H1 (cell line): ENCODE data around the gene CPD. TPM values are rescaled to one million over a fixed set of nuclear protein-coding genes. Genes with fewer than 3 reads are reported as not detected.

Experiments used
- CTCF ChIA-PET: fragments of 300-600 bp; sonication (Branson Sonifier 250); formaldehyde crosslinking; loops from one replicate; lab custom pipeline; 2021; ENCODE audit not compliant: partially characterized antibody; lab: Charles Lee
- POLR2A ChIA-PET: fragments of 300-600 bp; sonication (Branson Sonifier 250); formaldehyde crosslinking; loops from one replicate; lab custom pipeline; 2021; ENCODE audit warnings: inconsistent platforms; ENCODE audit not compliant: partially characterized antibody; lab: Charles Lee
- DNase-seq, 2 experiments: peaks; one replicate each; pipeline versions ENCODE4 v3.0.0 to v3.0.0-alpha.2; 2010 to 2022; ENCODE audit warnings: low spot score in 2 of 2, low read depth in 1 of 2, mixed read lengths in 1 of 2
- FAIRE-seq: peaks from 2 replicates; lab custom pipeline; 2011; peaks lifted over from hg19 to GRCh38; lab: Jason Lieb, UNC
- H2AFZ ChIP-seq: 2 replicates; pipeline ENCODE4 v1.8.1; 2012; ENCODE audit warnings: low read length, inconsistent platforms
- H2AK5ac ChIP-seq: 2 replicates; pipeline ENCODE4 v1.6.1; 2013; ENCODE audit warnings: low read depth, low read length
- H2BK120ac ChIP-seq: replicated peaks from 2 replicates; pipeline ENCODE3; 2013; ENCODE audit warnings: low read depth, low read length, inconsistent platforms
- H2BK12ac ChIP-seq: 2 replicates; pipeline ENCODE4 v1.6.1; 2013; ENCODE audit warnings: low read depth, low read length
- H2BK15ac ChIP-seq: 2 replicates; pipeline ENCODE4 v1.6.1; 2013; ENCODE audit warnings: low read length
- H2BK20ac ChIP-seq: 2 replicates; pipeline ENCODE4 v1.6.1; 2013; ENCODE audit warnings: low read length
- H2BK5ac ChIP-seq: 2 replicates; pipeline ENCODE4 v1.6.1; 2013; ENCODE audit warnings: low read depth, low read length
- H3K14ac ChIP-seq: 2 replicates; pipeline ENCODE4 v1.6.1; 2013; ENCODE audit warnings: inconsistent platforms; ENCODE audit not compliant: insufficient read length
- H3K18ac ChIP-seq: 2 replicates; pipeline ENCODE4 v1.6.1; 2013; ENCODE audit warnings: low read length; ENCODE audit errors: extremely low read depth
- H3K23ac ChIP-seq: 2 replicates; pipeline ENCODE4 v1.6.1; 2013; ENCODE audit warnings: inconsistent platforms; ENCODE audit not compliant: insufficient read length
- H3K23me2 ChIP-seq: 2 replicates; pipeline ENCODE4 v1.6.1; 2013; ENCODE audit warnings: low read depth, low read length
- H3K27ac ChIP-seq: 2 replicates; pipeline ENCODE4 v1.6.1; 2011; ENCODE audit warnings: low read depth, low read length, inconsistent platforms
- H3K27me3 ChIP-seq, 4 experiments: replicated peaks in 1 of 4; 1 replicate in 1 of 4; 2 replicates in 3 of 4; pipeline versions ENCODE4 v1.6.1 to v1.8.1; 2011 to 2013; ENCODE audit warnings: low read length in 3 of 4, mild to moderate bottlenecking in 3 of 4, inconsistent platforms in 2 of 4, mixed read lengths in 2 of 4, moderate library complexity in 1 of 4; ENCODE audit not compliant: control insufficient read depth in 3 of 4, insufficient read depth in 3 of 4; ENCODE audit errors: extremely low read depth in 1 of 4
- H3K36me3 ChIP-seq, 4 experiments: 2 replicates each; pipeline versions ENCODE4 v1.6.1 to v1.8.1; 2011 to 2013; ENCODE audit warnings: mild to moderate bottlenecking in 4 of 4, low read length in 3 of 4, moderate library complexity in 2 of 4, control low read depth in 1 of 4, inconsistent platforms in 1 of 4; ENCODE audit not compliant: insufficient read depth in 4 of 4, control insufficient read depth in 2 of 4
- H3K4ac ChIP-seq: replicated peaks from 2 replicates; pipeline ENCODE3; 2013; ENCODE audit warnings: low read length, low read depth, mixed read lengths, inconsistent platforms; ENCODE audit not compliant: insufficient read length
- H3K4me1 ChIP-seq, 4 experiments: replicated peaks in 1 of 4; 1 replicate in 1 of 4; 2 replicates in 3 of 4; pipeline versions ENCODE4 v1.6.1 to v1.8.1; 2011 to 2013; ENCODE audit warnings: low read length in 3 of 4, inconsistent platforms in 2 of 4, mixed read lengths in 1 of 4; ENCODE audit not compliant: insufficient read depth in 4 of 4, control insufficient read depth in 3 of 4
- H3K4me2 ChIP-seq, 2 experiments: 2 replicates each; pipeline versions ENCODE4 v1.6.1 to v1.8.1; 2011 to 2013; ENCODE audit warnings: low read depth in 2 of 2, low read length in 2 of 2, control low read depth in 1 of 2, inconsistent platforms in 1 of 2, mild to moderate bottlenecking in 1 of 2; ENCODE audit not compliant: insufficient read depth in 1 of 2
- H3K4me3 ChIP-seq, 4 experiments: fragments of 200-600, 300-600 bp in 1 of 4; sonication (generic), shearing (Covaris generic), sonication (Bioruptor Twin) in 1 of 4; 2 replicates each; pipeline versions ENCODE4 v1.5.1 to v1.8.1; 2011 to 2016; ENCODE audit warnings: low read length in 4 of 4, low read depth in 3 of 4, control low read depth in 2 of 4, inconsistent platforms in 2 of 4, mild to moderate bottlenecking in 2 of 4, mixed read lengths in 1 of 4, moderate library complexity in 1 of 4; ENCODE audit not compliant: insufficient read depth in 2 of 4; ENCODE audit errors: extremely low read depth in 1 of 4
- H3K56ac ChIP-seq: replicated peaks from 2 replicates; pipeline ENCODE3; 2013; ENCODE audit warnings: low read depth, mild to moderate bottlenecking, mixed read lengths, low read length, inconsistent platforms; ENCODE audit not compliant: insufficient read length
- H3K79me1 ChIP-seq: 2 replicates; pipeline ENCODE4 v1.6.1; 2013; ENCODE audit warnings: low read depth, low read length, control low read depth
- H3K79me2 ChIP-seq, 2 experiments: 2 replicates each; pipeline versions ENCODE4 v1.6.1 to v1.8.1; 2012 to 2013; ENCODE audit warnings: low read length in 2 of 2, mild to moderate bottlenecking in 2 of 2, inconsistent platforms in 1 of 2; ENCODE audit not compliant: insufficient read depth in 2 of 2, control insufficient read depth in 1 of 2
- H3K9ac ChIP-seq, 4 experiments: replicated peaks in 1 of 4; 1 replicate in 1 of 4; 2 replicates in 3 of 4; pipeline versions ENCODE4 v1.6.1 to v1.8.1; 2011 to 2013; ENCODE audit warnings: low read depth in 3 of 4, low read length in 3 of 4, control low read depth in 2 of 4, mild to moderate bottlenecking in 2 of 4, moderate library complexity in 2 of 4, inconsistent platforms in 1 of 4; ENCODE audit errors: extremely low read depth in 1 of 4
- H3K9me3 ChIP-seq, 2 experiments: 2 replicates each; pipeline versions ENCODE4 v1.6.1 to v1.8.1; 2012 to 2013; ENCODE audit warnings: mild to moderate bottlenecking in 2 of 2, moderate library complexity in 2 of 2, control low read depth in 1 of 2, inconsistent platforms in 1 of 2, low read depth in 1 of 2, low read length in 1 of 2, mixed read lengths in 1 of 2; ENCODE audit not compliant: insufficient read depth in 2 of 2
- H4K20me1 ChIP-seq, 2 experiments: replicated peaks in 1 of 2; 2 replicates each; pipeline versions ENCODE3 to v1.8.1; 2011 to 2013; ENCODE audit warnings: inconsistent platforms in 2 of 2, low read length in 2 of 2, mild to moderate bottlenecking in 1 of 2; ENCODE audit not compliant: insufficient read depth in 2 of 2, control insufficient read depth in 1 of 2
- H4K5ac ChIP-seq: 2 replicates; pipeline ENCODE4 v1.6.1; 2013; ENCODE audit warnings: low read length, low read depth, mixed read lengths, inconsistent platforms; ENCODE audit not compliant: insufficient read length
- H4K8ac ChIP-seq: 2 replicates; pipeline ENCODE4 v1.8.0; 2013; ENCODE audit warnings: mild to moderate bottlenecking, moderate library complexity, low read length, inconsistent platforms; ENCODE audit not compliant: insufficient read depth; ENCODE audit errors: extremely low read depth
- H4K91ac ChIP-seq: replicated peaks from 2 replicates; pipeline ENCODE3; 2013; ENCODE audit warnings: low read length, mixed read lengths, inconsistent platforms; ENCODE audit not compliant: insufficient read length
- BRCA1 ChIP-seq: IDR thresholded peaks from 2 replicates; pipeline ENCODE4 v1.6.1; 2012; ENCODE audit warnings: low read depth, low read length, improper control_type of control experiment
- CEBPB ChIP-seq: IDR thresholded peaks from 2 replicates; pipeline ENCODE4 v1.6.1; 2012; ENCODE audit warnings: low read depth, low read length
- CHD2 ChIP-seq: IDR thresholded peaks from 2 replicates; pipeline ENCODE4 v1.6.1; 2012; ENCODE audit warnings: low read length, improper control_type of control experiment
- EGR1 ChIP-seq: IDR thresholded peaks from 2 replicates; pipeline ENCODE4 v1.6.1; 2011; ENCODE audit warnings: low read depth, low read length, borderline replicate concordance
- EZH2 ChIP-seq: fragments of 200-600 bp; sonication (generic); IDR thresholded peaks from 2 replicates; pipeline ENCODE4 v1.7.1; 2012; ENCODE audit warnings: low read depth, mild to moderate bottlenecking, moderate library complexity, low read length, inconsistent platforms; ENCODE audit not compliant: severe bottlenecking
- GABPA ChIP-seq: IDR thresholded peaks from 2 replicates; pipeline ENCODE4 v1.6.1; 2011; ENCODE audit warnings: mild to moderate bottlenecking, low read length, moderate library complexity, borderline replicate concordance; ENCODE audit not compliant: insufficient read depth
- MAFK ChIP-seq: IDR thresholded peaks from 2 replicates; pipeline ENCODE4 v1.6.1; 2012; ENCODE audit warnings: low read depth, mild to moderate bottlenecking, improper control_type of control experiment, low read length
- MAX ChIP-seq: IDR thresholded peaks from 2 replicates; pipeline ENCODE4 v1.6.1; 2012; ENCODE audit warnings: inconsistent platforms
- SIRT6 ChIP-seq: IDR thresholded peaks from one replicate; pipeline ENCODE4 v1.7.1; 2012; ENCODE audit warnings: low read length, inconsistent platforms
- SP2 ChIP-seq: IDR thresholded peaks from 2 replicates; pipeline ENCODE4 v1.6.1; 2012; ENCODE audit warnings: mild to moderate bottlenecking, low read length, inconsistent platforms
- TAF1 ChIP-seq: IDR thresholded peaks from 2 replicates; pipeline ENCODE4 v1.6.1; 2011; ENCODE audit warnings: mild to moderate bottlenecking, low read depth, low read length
- TBP ChIP-seq: IDR thresholded peaks from 2 replicates; pipeline ENCODE4 v1.6.1; 2011; ENCODE audit warnings: low read depth, low read length, improper control_type of control experiment
- WGBS, 2 experiments: shearing (Covaris generic) in 1 of 2; methylation state at CpG; one replicate each; pipeline versions ENCODE4 v1.1.6 to v1.1.7; 2013 to 2015; ENCODE audit warnings: low lambda C conversion rate in 2 of 2, mixed read lengths in 2 of 2, inconsistent platforms in 1 of 2, low coverage in 1 of 2, missing lambda C conversion rate in 1 of 2; ENCODE audit not compliant: insufficient replicate concordance in 2 of 2, insufficient coverage in 1 of 2, insufficient read length in 1 of 2; ENCODE audit errors: extremely low coverage in 1 of 2, missing lambda C conversion rate in 1 of 2; 5-methylcytosine and 5-hydroxymethylcytosine counted together
- polyA plus RNA-seq, 7 experiments: library from polyadenylated mRNA; depleted of rRNA in 3 of 7; stranded (reverse) in 5 of 7; unstranded in 2 of 7; fragments of >200 nt in 5 of 7; fragments of 200-250 nt in 2 of 7; gene quantifications; 1 replicate in 5 of 7; 2 replicates in 1 of 7; 4 replicates in 1 of 7; pipeline versions ENCODE4 v1.2.1 to v1.2.3, GENCODE V29; 2011 to 2013; ENCODE audit warnings: missing spikeins in 2 of 7, mixed read lengths in 2 of 7
- total RNA-seq: library from RNA; stranded (reverse); fragmentation: NEBNext Ultra II Directional; extraction: Animal tissue kit (Norgen Biotek cat#: 25700); gene quantifications from 2 replicates; pipeline ENCODE4 v1.2.1, GENCODE V29; 2021

The CPD gene
- total and polyA plus RNA-seq, 2 of the 8 experiments (the other 6 are each of a cell fraction or from before 2014, with no cell fraction given) = 8.6 to 46.2 TPM

- no peak for TF ChIP-seq GABPA
- TF ChIP-seq MAX = no peak
- no peak for TF ChIP-seq TBP
- no peak for TF ChIP-seq SP2
- no peak for TF ChIP-seq EGR1
- no peak for TF ChIP-seq SIRT6
- no peak for TF ChIP-seq MAFK
- no peak for TF ChIP-seq EZH2
- TF ChIP-seq BRCA1 = no peak
- TF ChIP-seq CHD2 = no peak
- TF ChIP-seq CEBPB = no peak
- TF ChIP-seq TAF1 = no peak
- POLR2A ChIA-PET = interaction anchor here (1.3 kb wide), 1 partner anchor 10 kb away, joined by 3 read pairs; no protein-coding TSS in a partner anchor
- H3K4me3 ChIP-seq = 0 out of 8 replicates have a peak overlapping the region, but pooled peaks of 1 of the 4 experiments have one; percentile 85
These were observed 2.6 kb downstream of the CPD start for GRCh38 chr17:30381340-30381659.

More at GRCh38 chr17:30381340-30381659, 2.6 kb downstream of the CPD start:
- H2BK120ac ChIP-seq = no peak overlapping the region
- no peak overlapping the region for H3K9ac ChIP-seq
- no peak overlapping the region for H3K23ac ChIP-seq
- FAIRE-seq (no peak), DNase-seq (no peak)
- no peak overlapping the region for H2BK5ac ChIP-seq
- peak overlapping the region in 1 of 2 experiments; percentile 10; a peak in 2 of 4 replicates for H3K4me2 ChIP-seq
- no peak overlapping the region for H3K4ac ChIP-seq
- no peak overlapping the region for H3K27ac ChIP-seq
- H2BK15ac ChIP-seq = no peak overlapping the region
- peaks cover 0 to 46% of the 10 kb centered on the region in 2 experiments; a peak in 2 of 4 replicates for H3K79me2 ChIP-seq
- H4K20me1 ChIP-seq = peaks cover 10 to 19% of the 10 kb centered on the region in 2 experiments
- H4K91ac ChIP-seq = no peak overlapping the region
- H3K56ac ChIP-seq = no peak overlapping the region
- CTCF ChIA-PET = interaction anchor here (1.0 to 1.4 kb wide), 4 partner anchors 41 to 742 kb away, joined by 3 to 4 read pairs (median 4); partner anchors contain the start of gene GOSR1
- no peak overlapping the region for H3K14ac ChIP-seq
- H2BK12ac ChIP-seq = no peak overlapping the region
- H3K23me2 ChIP-seq = peaks cover 10% of the 10 kb centered on the region
- H3K18ac ChIP-seq = no peak overlapping the region
- no peak overlapping the region for H2AK5ac ChIP-seq
- H3K4me1 ChIP-seq = peaks cover 3 to 4% (median 3%) of the 10 kb centered on the region in 4 experiments; a peak in 5 of 7 replicates
- H4K8ac ChIP-seq = no peak overlapping the region
- 82% methylated on average over 2 of the region's 2 CpGs; no CpG with 5 or more reads in 1 of the 2 experiments for WGBS, 2 experiments
- H2AFZ ChIP-seq = no peak overlapping the region
- H3K9me3 ChIP-seq = no peaks in the 10 kb centered on the region
- H3K27me3 ChIP-seq = peaks cover 5 to 26% (median 20%) of the 10 kb centered on the region in 4 experiments
- H3K79me1 ChIP-seq = no peaks in the 10 kb centered on the region
- peaks cover 0 to 11% (median 2%) of the 10 kb centered on the region in 4 experiments; a peak in 3 of 8 replicates for H3K36me3 ChIP-seq
- no peak overlapping the region for H2BK20ac ChIP-seq
- no peak overlapping the region for H4K5ac ChIP-seq
